Colon (tissue), 2 donors: ENCODE data around the gene ZFYVE28.

Source experiments
- FAIRE-seq: peaks from 2 replicates; lab custom pipeline; 2012; peaks lifted over from hg19 to GRCh38; lab: Jason Lieb, UNC
- donor health status: control.
- donor health status: control.

Gene ZFYVE28

DNA sequence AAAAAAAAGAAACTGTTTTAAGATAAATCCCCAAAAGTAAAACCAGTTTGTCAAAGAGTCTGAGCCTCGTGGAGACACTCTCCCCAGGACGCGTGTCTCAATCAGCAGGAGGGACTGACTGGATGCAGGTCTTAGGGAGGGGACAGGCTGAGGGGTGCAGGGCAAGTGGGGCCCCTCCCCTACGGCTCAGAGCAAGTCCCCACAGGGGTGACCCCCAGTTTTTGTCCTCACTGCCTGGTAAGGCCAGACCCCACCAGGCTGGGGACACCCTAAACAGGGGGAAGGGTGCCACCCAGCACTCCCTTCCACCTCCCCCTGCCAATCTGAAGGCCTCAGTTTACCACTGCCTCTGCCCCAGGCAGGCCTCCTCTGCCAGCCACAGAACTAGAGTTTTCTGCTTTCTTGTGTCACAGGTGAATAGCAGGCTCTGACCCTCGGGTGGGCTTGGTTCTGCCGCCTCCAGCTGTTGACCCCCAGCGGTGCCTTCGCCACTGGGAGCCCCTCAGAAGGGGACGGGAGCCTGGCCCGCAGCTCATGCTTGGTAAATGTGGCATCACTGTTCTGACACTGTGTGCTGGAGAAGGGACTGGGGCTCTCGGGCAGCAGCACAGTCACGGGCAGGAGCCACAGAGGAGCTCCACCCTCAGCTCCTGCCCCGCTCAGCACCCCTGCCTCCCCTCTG, 86.8 kb downstream of the ZFYVE28 start:
- no peak for FAIRE-seq

DNA sequence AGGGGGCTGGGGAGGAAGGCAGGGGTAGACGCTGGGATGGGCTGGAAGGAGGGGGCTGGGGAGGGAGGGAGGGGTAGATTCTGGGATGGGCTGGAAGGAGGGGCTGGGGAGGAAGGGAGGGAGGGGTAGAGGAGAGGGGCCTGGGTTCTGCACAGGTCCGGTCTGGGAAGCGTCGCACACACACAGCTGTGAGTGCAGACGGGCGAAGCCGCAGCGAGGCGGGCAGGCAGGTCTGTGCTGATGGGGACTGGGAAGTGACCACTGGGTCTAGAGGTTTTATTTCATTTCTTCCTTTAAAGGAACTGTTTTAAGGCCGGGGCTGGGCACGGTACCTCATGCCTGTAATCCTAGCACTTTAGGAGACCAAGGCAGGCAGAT, 87.4 kb downstream of the ZFYVE28 start:
- no peak for FAIRE-seq

DNA sequence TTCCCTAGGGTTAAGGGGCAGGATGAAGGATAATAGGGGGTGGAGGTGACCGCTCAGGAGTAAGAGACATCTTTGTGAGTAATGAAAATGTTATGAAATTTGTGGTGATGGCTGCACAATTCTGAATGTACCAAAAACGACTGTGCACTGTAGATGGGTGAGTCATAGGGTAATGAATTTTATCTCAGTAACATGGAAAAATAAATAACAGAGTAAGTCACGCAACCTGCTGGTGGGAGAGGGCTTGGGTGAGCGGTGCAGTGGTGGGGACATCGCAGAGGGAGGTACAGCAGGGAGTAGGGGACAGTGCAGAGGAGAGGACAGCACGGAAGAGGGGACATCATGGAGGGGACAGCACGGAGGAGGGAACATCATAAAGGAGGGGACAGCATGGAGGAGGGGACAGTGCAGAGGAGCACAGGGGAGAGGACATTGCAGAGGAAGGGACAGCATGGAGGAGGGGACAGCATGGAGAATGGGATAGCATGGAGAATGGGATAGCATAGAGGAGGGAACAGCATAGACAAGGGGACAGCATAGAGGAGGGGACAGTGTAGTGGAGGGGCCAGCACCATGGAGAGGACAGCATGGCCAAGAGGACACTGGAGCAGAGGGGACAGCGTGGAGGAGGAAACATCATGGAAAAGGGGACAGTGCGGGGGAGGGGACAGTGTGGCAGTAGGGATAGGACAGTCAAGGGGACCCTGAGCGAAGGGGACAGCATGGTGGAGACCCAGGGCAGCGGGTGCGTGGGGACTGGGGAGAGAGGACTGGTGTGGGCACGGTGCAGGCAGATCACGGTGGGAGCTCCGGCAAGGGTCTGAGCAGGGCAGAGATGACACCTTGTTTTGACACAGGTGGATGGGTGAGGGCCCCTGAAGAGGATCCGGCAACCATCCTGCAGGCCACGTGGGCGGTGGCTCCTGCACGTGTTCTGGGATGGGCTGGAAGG, 88.1 kb downstream of the ZFYVE28 start:
- no peak for FAIRE-seq

DNA sequence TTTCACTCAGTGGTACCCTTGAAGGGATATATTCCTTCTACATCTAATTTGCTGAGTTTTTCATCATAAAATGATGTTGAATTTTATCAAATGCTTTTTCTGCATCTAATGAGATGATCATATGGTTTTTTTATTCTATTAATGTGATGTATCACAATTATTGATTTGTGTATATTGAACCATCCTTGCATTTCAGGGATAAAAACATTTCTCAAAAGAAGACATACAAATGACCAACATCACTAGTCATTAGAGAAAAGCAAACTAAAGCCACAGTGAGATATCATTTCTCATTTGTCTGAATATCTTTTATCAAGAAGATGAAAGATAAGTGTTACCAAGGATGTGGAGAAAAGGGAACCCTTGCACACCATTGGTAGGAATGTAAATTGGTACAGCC, 90.9 kb downstream of the ZFYVE28 start:
- no peak for FAIRE-seq

DNA sequence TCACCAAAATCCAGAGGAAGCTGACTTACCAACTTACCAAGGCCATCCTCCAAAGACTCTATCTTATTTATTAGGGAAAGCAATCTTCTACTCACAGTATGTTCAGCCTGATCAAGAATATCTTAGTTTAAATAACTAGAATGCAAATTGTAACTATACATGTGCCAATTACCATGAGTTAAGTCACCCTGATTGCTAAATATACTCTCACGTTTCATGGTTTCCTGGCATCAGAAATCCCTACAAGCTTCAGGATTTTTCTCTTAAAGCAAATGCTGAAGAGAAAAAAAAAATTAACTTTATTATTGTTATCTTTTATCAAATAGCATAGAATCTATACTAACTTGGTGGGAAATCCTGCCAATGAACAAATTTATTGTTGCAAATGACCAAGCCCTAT, 93.6 kb downstream of the ZFYVE28 start:
- no peak for FAIRE-seq

DNA sequence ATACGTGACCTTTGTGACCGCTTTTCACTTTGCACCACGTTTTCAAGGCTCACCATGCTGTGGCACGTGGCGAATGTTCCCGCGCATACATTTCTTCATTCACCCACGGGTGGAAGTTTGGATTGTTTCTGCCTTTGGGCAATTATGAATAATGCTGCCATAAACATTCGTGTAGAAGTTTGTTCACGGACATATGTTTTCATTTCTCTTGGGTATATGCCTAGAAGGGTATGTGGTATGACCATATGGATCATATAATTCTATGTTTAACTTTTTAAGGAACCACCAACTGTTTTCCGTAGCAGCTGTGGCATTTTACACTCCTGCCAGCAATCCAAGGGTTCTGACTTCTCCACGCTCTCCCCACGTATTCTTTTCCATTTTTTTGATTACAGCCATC, 95.6 kb downstream of the ZFYVE28 start:
- no peak for FAIRE-seq

DNA sequence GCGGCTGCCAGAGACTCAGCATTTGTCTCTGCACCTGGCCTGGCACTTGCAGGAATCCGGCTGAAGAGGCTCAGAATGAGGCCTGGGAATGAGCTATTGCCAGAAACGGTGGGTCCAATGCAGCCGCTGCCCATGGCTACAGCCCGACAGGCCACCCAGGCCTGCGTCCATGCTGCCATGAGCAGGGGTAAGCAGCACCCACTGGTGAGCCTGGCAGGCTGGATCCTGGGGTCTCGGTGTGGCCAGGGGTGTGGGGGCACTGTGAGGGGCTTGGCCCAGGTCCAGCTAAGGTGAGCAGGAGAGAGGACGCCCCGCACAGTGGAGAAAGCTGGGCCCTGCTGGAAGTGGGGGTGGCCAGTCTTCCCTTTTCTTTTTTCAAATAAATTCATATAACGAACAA, 96.2 kb downstream of the ZFYVE28 start:
- FAIRE-seq, result no peak

DNA sequence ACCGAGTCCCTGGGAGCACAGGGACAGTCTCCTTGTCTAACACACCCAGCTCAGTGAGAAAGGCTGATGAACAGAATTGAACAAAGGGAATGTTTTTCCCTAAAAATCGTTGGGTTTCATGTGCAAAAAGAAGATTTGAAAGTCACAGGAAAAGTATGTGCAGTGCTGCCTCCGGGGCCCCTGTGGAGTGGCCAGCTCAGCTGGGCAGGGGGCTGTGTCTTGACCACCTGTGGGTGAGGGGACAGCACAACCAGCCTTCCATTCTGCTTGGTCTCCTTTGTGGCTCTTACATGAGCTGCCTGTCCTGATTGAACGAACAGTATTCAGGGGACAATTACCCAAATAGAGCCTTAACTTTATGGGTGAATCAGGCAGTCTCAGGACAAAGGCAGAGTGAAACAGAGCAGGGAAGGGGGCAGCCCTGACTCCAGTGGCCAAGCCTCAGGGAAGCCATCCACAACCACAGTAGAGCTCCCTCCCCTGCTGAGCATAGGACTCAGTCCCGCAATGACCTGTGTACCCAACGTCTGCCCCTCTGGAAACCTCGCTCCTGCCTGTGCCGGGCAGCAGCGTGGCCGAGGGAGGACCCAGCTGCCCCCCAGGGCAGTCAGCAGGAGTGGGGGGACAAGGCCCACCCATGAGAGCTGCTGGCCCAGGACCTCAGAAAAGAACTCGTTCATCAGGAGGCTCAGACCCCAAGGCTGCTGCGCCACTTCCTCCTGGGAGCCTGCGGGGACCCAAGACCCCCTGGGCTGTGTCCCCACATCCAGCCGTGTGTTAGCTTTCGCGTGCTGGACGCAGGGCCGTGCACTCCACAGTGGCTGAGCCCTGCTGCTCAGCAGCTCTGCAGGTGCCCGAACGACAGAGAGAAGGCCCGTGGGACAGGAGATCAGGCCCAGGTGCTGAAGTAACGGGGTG, 96.9 kb downstream of the ZFYVE28 start:
- no peak for FAIRE-seq

DNA sequence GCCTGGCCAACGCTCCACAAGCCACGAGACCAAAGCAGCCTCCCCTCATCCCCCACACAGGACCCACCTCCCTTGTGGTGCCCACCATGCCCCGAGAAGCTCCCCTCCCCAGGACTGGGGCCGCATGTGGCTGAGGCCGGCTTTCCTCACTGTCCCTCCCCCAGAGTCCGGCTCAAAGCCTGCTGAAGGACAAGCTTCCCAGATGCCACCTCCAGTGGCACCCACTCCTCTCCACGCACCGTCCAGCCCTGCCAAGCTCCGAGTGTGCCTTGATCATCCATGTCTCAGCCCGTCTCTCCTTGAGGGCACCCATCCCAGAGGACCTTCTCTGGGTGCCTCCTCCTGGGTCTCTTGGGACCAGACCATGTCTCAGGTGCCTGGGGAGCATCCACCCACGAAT, 97.7 kb downstream of the ZFYVE28 start:
- FAIRE-seq, result no peak

DNA sequence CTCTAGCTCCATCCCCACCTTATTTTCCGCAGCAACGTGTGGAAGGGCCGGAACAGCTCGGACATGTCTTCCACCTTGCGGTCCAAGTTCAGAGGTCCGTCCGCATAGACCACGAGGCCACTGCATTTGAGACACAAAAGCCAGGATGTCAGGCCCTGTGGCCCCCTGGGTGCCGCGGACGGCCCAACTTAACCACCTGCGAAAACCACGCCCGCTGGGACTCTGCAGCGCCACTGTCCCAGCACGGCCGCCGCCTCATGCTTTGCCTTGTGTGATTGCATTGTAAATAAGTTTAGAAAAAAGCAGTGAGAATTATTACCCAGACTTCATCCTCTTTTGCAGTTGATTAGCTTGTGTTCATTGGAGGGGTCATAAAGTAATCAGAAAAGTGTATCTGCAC, 98.3 kb downstream of the ZFYVE28 start:
- no peak for FAIRE-seq

DNA sequence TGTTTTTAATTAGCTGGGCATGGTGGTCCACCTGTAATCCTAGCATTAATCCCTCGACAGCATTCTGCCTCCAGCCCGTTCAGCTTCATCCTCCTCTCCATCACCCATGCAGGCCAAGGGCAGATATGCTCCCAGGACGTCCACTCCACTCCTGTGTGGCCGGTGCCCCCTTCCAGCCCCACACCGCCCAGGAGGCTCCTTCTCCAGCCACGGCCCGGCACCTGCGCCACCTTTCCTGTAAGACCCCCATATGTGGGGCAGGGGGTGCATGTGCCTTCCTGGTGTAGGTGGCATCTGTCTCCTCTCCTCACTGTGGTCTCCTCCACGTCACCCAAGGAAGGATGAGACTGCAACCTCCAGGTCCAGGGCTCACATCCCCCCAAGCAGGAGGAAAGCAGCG, 99.6 kb downstream of the ZFYVE28 start:
- no peak for FAIRE-seq

DNA sequence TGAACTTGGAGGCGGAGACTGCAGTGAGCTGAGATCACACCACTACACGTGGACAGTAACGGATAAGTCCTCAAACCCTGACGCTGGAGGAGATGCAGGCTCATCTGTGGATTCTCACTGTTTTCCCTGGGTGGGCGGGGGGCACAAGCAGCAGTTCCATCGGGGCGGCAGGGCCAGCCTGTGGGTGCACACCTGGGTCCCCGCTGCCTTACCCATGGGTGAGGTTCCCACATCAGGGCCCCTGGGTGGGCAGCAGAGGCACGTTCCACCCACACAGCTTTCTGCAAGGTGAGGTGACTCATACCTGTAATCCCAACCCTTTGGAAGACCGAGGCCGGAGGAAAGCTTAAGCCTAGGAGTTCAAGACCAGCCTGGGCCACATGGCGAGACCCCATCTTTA, 100.0 kb downstream of the ZFYVE28 start:
- no peak for FAIRE-seq

DNA sequence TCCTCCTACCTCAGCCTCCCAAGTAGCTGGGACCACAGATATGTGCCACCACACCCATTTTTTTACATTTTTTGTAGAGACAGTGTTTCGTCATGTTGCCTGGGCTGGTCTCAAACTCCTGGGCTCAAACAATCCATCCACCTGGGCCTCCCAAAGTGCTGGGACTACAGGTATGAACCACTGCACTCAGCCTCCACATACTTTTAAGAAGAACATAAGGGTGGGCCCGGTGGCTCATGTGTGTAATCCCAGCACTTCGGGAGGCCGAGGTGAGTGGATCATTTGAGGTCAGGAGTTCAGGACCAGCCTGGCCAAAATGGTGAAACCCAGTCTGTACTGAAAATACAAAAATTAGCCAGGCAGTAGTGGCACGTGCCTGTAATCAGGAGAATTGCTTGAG, 105.1 kb downstream of the ZFYVE28 start:
- no peak for FAIRE-seq

DNA sequence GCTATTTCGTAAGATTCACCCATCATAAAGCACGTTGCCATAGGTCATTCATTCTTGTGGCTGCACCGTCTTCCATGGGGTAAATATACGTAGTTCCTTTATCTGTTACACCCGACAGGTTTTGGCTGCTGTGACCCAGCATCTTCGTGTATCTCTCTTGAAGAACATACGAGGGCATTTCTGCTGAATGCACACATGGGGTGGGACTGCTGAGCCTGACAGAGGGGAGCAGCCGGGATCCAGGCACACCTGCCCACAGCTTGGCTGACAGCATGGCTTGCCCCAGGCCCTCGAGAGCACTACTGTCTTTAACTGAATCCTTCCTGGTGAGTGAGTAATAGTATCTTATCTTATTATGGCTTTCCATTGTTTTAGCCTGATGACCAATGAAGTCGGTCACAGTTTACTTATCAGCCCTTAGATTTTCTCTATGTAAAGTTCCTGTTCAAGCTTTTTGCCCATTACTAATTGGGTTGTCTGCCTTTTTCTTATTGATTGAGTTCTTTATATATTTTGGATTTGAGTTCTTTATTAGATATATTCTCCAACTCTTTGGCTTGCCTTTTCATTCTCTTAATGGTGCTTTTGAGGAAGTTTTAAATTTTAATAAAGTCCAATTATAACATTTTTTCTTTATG, 111.6 kb downstream of the ZFYVE28 start:
- FAIRE-seq, result no peak

DNA sequence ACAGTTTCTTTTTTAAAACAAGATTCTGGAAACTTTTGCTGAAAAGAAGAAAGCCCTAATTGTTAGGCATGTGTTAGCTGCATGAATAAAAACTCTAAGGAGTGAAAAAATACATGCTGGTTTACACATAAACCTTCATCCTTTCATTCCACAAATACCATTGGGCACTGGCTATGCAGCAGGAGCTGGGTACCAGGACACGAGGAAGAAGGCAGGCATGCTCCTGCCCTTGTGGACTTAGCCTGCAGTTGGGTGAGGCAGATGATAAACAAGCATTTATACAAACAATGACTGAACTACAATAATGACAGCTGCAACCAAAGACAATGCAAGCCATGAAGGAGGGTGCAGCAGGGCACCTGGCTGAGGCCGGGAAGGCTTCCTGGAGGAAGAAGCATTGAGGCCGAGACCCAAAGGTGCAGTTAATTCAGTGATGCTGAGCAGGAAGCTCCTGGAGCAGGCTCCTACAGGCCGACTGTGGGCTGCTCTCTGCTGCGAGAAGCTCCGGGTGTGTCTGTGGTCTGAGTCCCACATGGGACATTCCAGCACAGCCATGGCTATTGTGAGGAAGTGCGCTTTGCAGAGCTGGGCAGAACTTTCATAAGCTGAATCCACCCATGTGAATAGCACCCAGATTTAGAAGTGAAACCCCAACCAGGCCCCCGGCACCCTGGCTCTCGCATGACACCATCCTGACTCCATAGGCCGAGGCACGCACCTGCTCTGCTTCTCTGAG, 112.5 kb downstream of the ZFYVE28 start:
- FAIRE-seq, result no peak

DNA sequence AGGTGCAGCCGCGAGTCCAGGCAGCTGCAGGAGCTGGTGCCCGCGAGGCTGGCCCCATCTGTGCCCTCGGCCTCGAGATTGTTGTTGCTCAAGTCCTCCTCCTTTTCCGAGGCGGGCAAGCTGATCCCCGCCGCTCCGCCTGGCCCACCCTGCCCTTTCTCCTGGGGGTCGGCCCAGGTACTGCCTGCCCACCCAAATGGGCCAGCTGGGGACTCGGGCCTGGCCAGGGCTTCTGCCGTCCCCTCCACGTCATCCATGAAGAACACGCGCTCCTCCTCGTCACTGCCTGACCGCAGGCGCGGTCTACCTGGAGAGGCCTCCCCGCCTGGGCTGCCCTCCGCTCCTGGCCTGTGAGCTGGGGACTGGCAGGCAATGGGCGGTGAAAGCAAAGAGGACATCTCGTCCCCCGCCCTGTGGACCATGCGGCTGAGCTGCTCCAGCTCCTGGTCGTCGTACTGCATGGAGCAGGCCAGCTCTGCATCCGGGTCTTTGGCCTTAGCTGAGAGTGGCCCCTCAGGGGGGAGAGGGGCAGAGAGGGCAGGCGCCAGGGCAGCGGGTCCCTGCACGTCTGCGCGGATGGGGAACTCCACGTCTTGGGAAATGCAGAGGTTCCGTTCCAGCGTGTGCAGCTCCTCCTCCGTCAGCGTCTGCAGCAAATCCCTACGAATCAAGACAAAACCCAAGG, 113.4 kb downstream of the ZFYVE28 start:
- FAIRE-seq, result no peak

DNA sequence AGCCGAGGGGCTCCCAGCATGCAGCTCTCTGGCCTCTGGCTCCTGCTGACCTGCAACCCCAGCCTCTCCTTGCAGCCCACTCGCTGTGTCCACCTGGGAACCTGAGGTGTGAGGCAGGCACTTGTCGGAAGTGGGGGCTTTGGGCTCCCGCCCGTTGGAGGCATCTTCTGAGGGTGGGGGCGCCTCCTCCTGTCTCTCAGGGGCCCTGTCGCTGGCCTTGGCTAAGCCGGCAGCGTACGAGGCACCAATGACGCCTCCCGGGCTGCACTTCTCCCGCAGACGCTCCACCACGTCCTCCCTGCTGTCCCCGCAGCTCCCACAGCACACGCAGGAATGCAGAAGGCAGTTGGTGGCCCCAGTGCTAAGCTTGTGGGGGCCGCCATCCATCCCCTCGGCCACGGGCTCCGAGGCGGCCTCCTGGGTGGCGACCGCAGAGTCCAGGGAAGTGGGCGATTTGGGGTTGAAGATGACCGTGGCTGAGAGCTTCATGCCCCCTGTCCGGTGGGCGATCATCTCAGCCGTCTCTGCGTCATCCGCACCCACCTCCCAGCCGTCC, 114.0 kb downstream of the ZFYVE28 start:
- FAIRE-seq, result no peak

DNA sequence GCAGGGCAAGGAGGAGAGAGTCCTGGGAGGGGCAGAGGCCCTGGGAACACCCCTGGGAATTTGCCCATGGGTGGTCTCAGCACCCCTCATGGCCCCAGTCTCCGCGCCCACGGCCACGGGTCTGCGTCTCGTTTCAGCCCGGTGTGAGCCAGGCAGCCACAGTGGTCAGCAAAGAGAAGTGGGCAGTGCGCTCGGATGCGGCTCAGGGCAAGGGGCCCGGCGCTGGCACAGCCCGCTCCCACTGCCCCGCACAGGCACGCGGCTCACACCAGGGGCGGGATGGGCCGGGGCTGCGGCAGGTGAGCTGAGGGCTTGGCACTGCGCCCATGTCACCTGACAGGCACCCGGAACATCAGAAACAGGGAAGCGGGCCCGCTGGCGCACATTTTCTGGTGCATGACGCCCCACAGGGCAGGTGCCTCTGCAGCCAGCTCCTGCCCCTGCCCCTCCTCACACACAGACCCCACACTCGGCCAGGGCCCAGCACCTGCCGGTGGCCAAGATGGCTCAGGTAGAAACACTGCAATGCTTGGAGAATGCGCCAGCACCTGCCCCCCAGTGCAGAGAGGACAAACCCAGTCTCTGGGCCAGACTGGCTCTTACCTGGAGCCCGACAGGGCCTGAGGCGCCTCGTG, 114.6 kb downstream of the ZFYVE28 start:
- FAIRE-seq, result no peak

DNA sequence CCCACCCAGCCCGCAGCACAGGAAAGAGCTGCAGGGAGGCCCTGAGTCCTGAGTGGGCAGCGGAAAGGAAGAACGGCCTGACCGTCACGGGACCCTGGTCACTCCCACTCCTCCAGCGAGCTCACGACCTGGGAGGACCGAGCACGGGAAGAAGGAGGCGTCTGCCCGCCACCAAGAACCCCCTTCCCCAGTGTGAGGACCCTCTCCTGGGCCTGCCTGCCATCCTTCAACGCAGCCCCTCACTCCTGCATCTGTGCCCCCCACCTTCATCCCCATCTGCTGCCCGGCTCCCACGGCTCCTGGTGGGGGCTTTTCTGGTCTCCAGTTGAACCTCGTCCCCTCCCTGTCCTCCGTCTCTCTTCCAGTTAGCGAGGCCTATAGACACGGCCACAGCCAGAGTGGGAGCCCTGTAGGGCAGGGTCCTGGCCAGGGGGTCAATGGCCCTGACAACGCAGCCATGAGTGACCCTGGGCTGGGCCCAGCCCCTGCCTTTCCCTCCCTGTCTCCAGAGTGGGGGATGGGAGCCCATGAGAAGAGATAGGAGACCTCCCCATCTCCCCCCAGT, 115.2 kb downstream of the ZFYVE28 start:
- FAIRE-seq, result no peak
